Hair follicular keratinocyte (primary cell): ENCODE results near the gene PRSS37. TPM values are rescaled to one million over a fixed set of nuclear protein-coding genes. Genes with fewer than 3 reads are reported as not detected.

Experiments
- total RNA-seq: library from RNA; depleted of rRNA; stranded (reverse); fragments of >200 nt; gene quantifications from 2 replicates; pipeline ENCODE4 v1.2.3, GENCODE V29; 2015

The PRSS37 gene
- not detected in 2 replicates for total RNA-seq

DNA sequence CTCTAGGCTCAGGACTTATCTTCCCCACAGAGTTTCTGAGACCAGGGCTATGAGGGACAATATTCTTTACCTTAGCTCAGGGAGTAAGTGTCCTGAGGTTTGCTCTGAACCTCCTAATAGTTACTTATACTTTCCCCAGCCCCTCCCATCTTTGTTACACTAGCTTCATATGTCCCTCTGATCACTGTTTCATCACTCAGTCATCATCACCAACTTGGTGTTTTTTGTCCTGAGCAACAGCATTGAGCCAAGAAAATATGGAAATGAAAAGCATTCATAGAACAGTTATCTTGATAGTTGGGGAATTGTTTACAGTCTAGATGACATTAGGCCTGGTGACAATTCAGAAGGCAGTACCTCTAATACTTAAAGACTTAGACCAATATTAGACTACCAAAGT, at the start of gene PRSS37:
Gene PRSS37, minus strand, starts transcription at position 101 of the 400 bp plus-strand sequence. CDS start 436 bp downstream, outside the sequence.

DNA sequence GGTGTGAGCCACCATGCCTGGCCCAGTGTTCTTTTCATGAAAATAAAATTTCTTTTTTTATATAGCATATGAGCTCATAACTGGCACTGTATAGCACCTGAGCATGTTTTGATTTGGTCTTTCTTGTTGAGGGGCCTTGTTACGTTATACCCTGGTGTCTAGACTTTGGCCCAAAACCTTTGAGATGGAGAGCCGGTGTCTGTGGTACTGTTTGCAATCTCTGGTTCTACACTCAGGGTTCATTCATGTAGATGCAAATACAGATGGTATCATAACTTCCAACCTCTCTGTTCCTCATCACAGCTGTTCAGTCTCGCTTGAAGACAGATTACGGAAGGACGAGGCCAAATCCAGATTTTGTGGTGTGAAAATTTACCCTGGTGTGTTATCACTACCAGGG, 51.4 kb downstream of the PRSS37 start, which contains the start of gene TAS2R5:
Gene TAS2R5, plus strand, starts transcription at position 301 of the 400 bp plus-strand sequence. CDS start 145 bp downstream, outside the sequence.

Other genes starting within 250 kb of the PRSS37 start
- gene DENND11, start 139.3 kb downstream of the PRSS37 start, total RNA-seq: 5.3 and 7.6 TPM in 2 replicates
- gene WEE2, start 133.1 kb downstream of the PRSS37 start, total RNA-seq: not detected in 2 replicates
- gene SSBP1, start 103.1 kb downstream of the PRSS37 start, total RNA-seq: 197 and 310 TPM in 2 replicates
- gene TAS2R3, start 77.4 kb downstream of the PRSS37 start, total RNA-seq: 0.16 TPM in 1 of 2 replicates, not detected in the other
- gene TAS2R4, start 64.8 kb downstream of the PRSS37 start, total RNA-seq: 0.08 and 0.61 TPM in 2 replicates
- 0.62 TPM in 1 of 2 replicates, not detected in the other for gene TAS2R5, start 51.3 kb downstream of the PRSS37 start, total RNA-seq
- not detected in 2 replicates for gene OR9A4, start 74.9 kb upstream of the PRSS37 start, total RNA-seq
- 0.23 TPM in 1 of 2 replicates, not detected in the other for gene CLEC5A, start 105.5 kb upstream of the PRSS37 start, total RNA-seq
- not detected in 2 replicates for gene TAS2R38, start 132.3 kb upstream of the PRSS37 start, total RNA-seq
- 1.4 and 3.1 TPM in 2 replicates for gene MGAM, start 154.4 kb upstream of the PRSS37 start, total RNA-seq